Endodermal cell (in vitro differentiated cells): ENCODE results near the gene KCNIP4. TPM values are rescaled to one million over a fixed set of nuclear protein-coding genes. Genes with fewer than 3 reads are reported as not detected.

Source experiments
- DNase-seq: peaks from one replicate; pipeline ENCODE4 v3.0.0-alpha.2; 2017
- H3K27ac ChIP-seq: 2 replicates; pipeline ENCODE4 v1.5.1; 2013; ENCODE audit warnings: mild to moderate bottlenecking, low read depth, low read length, moderate library complexity
- H3K27me3 ChIP-seq: 2 replicates; pipeline ENCODE4 v1.6.1; 2013; ENCODE audit warnings: mild to moderate bottlenecking, low read length, moderate library complexity; ENCODE audit not compliant: insufficient read depth, control insufficient read depth, poor library complexity, severe bottlenecking
- H3K36me3 ChIP-seq: 2 replicates; pipeline ENCODE4 v1.7.0; 2013; ENCODE audit warnings: mild to moderate bottlenecking, low read length, moderate library complexity; ENCODE audit not compliant: control insufficient read depth, insufficient read depth
- H3K4me1 ChIP-seq: one replicate; pipeline ENCODE4 v1.7.0; 2013; ENCODE audit warnings: low read length; ENCODE audit not compliant: control insufficient read depth, insufficient read depth
- H3K4me3 ChIP-seq: 2 replicates; pipeline ENCODE4 v1.5.1; 2013; ENCODE audit warnings: mild to moderate bottlenecking, low read length, moderate library complexity
- H3K9ac ChIP-seq: 2 replicates; pipeline ENCODE4 v1.6.1; 2013; ENCODE audit warnings: mild to moderate bottlenecking, low read length, moderate library complexity; ENCODE audit not compliant: poor library complexity, severe bottlenecking; ENCODE audit errors: extremely low read depth
- H3K9me3 ChIP-seq: 2 replicates; pipeline ENCODE4 v1.6.1; 2013; ENCODE audit warnings: mild to moderate bottlenecking, low read length, moderate library complexity; ENCODE audit not compliant: control insufficient read depth
- H3K27ac Mint-ChIP-seq: 2 replicates; pipeline ENCODE4 v1.8.0; 2020; ENCODE audit warnings: mixed read lengths
- H3K27me3 Mint-ChIP-seq: 2 replicates; pipeline ENCODE4 v1.8.0; 2021; ENCODE audit warnings: mild to moderate bottlenecking, mixed read lengths; ENCODE audit not compliant: insufficient read depth
- H3K36me3 Mint-ChIP-seq: 2 replicates; pipeline ENCODE4 v1.8.0; 2020; ENCODE audit warnings: low read depth, mixed read lengths
- H3K4me1 Mint-ChIP-seq: 2 replicates; pipeline ENCODE4 v1.8.0; 2020; ENCODE audit warnings: mixed read lengths
- H3K4me3 Mint-ChIP-seq: 2 replicates; pipeline ENCODE4 v1.8.0; 2020; ENCODE audit warnings: mild to moderate bottlenecking, moderate library complexity, mixed read lengths
- H3K9me3 Mint-ChIP-seq: 2 replicates; pipeline ENCODE4 v1.8.0; 2020; ENCODE audit warnings: mild to moderate bottlenecking, mixed read lengths
- CTCF ChIP-seq: fragments of 200-600 bp; sonication (generic); conservative IDR thresholded peaks from 2 replicates; pipeline ENCODE4 v1.5.0; 2021; ENCODE audit warnings: antibody characterized with exemption, mild to moderate bottlenecking
- WGBS, 2 experiments: methylation state at CpG; one replicate each; pipeline versions ENCODE4 v1.1.5 to v1.1.7; 2013; ENCODE audit warnings: missing lambda C conversion rate in 2 of 2, mixed read lengths in 1 of 2; ENCODE audit not compliant: insufficient coverage in 1 of 2, insufficient read length in 1 of 2; 5-methylcytosine and 5-hydroxymethylcytosine counted together
- total RNA-seq, 2 donors: library from RNA; stranded (reverse); fragmentation: NEBNext Ultra II Directional in 1 of 2; extraction: Animal tissue kit (Norgen Biotek cat#: 25700) in 1 of 2; gene quantifications; 2 replicates in 1 of 2; 3 replicates in 1 of 2; pipeline ENCODE4 v1.2.1, GENCODE V29; 2021

The KCNIP4 gene
- total RNA-seq, 2 donors from 2014 or later = not detected

GRCh38 chr4:21953653-21954052 lies 5.1 kb upstream of the KCNIP4 start:
- WGBS, 2 experiments = 71 to 89% methylated on average over 1 to 4 of the region's 4 CpGs

GRCh38 chr4:21952549-21952948 lies 4.0 kb upstream of the KCNIP4 start:
- no peaks in the 10 kb centered on the region for H3K9me3 Mint-ChIP-seq
- Histone ChIP-seq H3K27ac (no peak overlapping the region), H3K9me3 (no peaks in the 10 kb centered on the region), H3K27me3 (peaks cover 31% of the 10 kb centered on the region), H3K36me3 (no peaks in the 10 kb centered on the region), H3K9ac (no peak overlapping the region), H3K4me3 (no peak overlapping the region), H3K4me1 (no peaks in the 10 kb centered on the region)
- H3K27ac Mint-ChIP-seq = no peak overlapping the region
- no peak overlapping the region for H3K4me3 Mint-ChIP-seq
- peaks cover 36% of the 10 kb centered on the region for H3K27me3 Mint-ChIP-seq
- 90 to 100% methylated on average over 3 of the region's 3 CpGs for whole genome bisulfite sequencing, 2 experiments
- no peak for DNase-seq
- H3K4me1 Mint-ChIP-seq = peaks cover 5% of the 10 kb centered on the region
- no peak for TF ChIP-seq CTCF
- H3K36me3 Mint-ChIP-seq = no peaks in the 10 kb centered on the region

More at GRCh38 chr4:21953653-21954052, 5.1 kb upstream of the KCNIP4 start:
- H3K9ac ChIP-seq = no peak overlapping the region
- no peak overlapping the region for H3K27ac ChIP-seq
- H3K4me3 ChIP-seq = no peak overlapping the region
- no peak for TF ChIP-seq CTCF
- Mint-ChIP-seq H3K27ac (no peak overlapping the region), H3K4me3 (no peak overlapping the region), H3K9me3 (no peaks in the 10 kb centered on the region), H3K4me1 (no peaks in the 10 kb centered on the region), H3K36me3 (no peaks in the 10 kb centered on the region), H3K27me3 (peaks cover 26% of the 10 kb centered on the region)
- DNase-seq = no peak
- H3K9me3 ChIP-seq = no peaks in the 10 kb centered on the region
- H3K36me3 ChIP-seq = no peaks in the 10 kb centered on the region
- H3K4me1 ChIP-seq = no peaks in the 10 kb centered on the region
- H3K27me3 ChIP-seq = peaks cover 21% of the 10 kb centered on the region

GRCh38 chr4:21949073-21949457 lies 493 bp upstream of the KCNIP4 start:
- H3K4me3 Mint-ChIP-seq = peak overlapping the region; percentile 58
- WGBS, 2 experiments = 15 to 25% methylated on average over 16 to 26 of the region's 26 CpGs
- H3K4me1 ChIP-seq = no peaks in the 10 kb centered on the region
- no peaks in the 10 kb centered on the region for H3K9me3 ChIP-seq
- H3K27me3 ChIP-seq = peaks cover 58% of the 10 kb centered on the region
- no peak overlapping the region for H3K27ac Mint-ChIP-seq
- no peak overlapping the region for H3K9ac ChIP-seq
- TF ChIP-seq CTCF = no peak
- H3K36me3 ChIP-seq = no peaks in the 10 kb centered on the region
- H3K4me3 ChIP-seq = peak overlapping the region; percentile 77
- H3K36me3 Mint-ChIP-seq = no peaks in the 10 kb centered on the region
- no peak overlapping the region for H3K27ac ChIP-seq
- DNase-seq = no peak
- H3K4me1 Mint-ChIP-seq = peaks cover 5% of the 10 kb centered on the region
- H3K9me3 Mint-ChIP-seq = no peaks in the 10 kb centered on the region
- peaks cover 60% of the 10 kb centered on the region for H3K27me3 Mint-ChIP-seq
